ENCODE results near the gene FUS. TPM values are rescaled to one million over a fixed set of nuclear protein-coding genes. Genes with fewer than 3 reads are reported as not detected.

FUS gene
- total and polyA plus RNA-seq, 2 of the 13 experiments (the other 11 are each of a cell fraction or from before 2014, with no cell fraction given), result 68.1 to 168 TPM

DNA sequence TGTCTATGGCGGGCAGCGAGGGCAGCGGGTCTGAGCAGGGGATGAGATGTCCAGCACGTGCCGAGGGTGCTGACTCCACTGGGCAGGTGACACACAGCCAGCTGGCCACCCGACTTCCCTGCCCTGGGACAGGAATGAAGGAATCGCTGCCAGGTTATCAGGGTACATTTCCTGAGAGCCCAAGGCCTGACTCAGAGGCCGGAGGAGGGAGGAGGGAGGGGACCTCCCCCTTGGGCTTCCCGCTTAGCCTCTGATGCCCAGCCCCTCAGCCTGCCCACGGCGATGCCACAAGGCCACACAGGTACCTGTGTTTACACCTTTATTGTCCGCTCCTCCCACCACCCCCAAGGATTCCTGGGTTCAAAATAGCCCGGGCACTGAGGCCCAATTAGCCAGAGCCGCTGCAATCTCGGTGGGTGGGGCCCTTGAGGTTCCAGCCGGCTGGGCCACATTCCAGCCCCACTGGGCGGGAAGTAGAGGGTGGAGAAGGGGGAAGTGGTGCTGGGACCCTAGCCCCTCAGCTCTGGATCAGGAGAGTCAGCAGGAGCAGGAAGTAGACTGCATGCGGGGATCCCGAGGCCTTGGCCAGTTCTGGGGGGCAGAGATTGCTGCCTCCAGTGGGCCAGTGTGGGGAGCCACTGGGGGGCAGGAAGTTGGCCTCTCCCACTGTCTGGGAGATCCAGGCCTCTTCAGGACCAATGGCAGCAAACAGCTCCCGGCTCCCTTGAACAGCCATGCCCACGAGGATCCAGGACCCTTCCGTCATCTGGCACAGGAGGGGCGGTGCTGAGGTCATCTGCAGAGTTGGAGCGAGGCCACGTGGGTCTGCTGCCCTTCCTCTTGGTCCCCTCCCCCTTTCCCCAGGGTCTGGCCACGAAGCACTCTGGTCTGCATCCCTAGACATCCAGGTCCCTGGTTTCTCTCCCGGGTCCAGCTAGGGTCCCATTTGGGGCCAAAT is 41.0 kb upstream of the FUS start (continued):
- TF ChIP-seq, protein P1, sequence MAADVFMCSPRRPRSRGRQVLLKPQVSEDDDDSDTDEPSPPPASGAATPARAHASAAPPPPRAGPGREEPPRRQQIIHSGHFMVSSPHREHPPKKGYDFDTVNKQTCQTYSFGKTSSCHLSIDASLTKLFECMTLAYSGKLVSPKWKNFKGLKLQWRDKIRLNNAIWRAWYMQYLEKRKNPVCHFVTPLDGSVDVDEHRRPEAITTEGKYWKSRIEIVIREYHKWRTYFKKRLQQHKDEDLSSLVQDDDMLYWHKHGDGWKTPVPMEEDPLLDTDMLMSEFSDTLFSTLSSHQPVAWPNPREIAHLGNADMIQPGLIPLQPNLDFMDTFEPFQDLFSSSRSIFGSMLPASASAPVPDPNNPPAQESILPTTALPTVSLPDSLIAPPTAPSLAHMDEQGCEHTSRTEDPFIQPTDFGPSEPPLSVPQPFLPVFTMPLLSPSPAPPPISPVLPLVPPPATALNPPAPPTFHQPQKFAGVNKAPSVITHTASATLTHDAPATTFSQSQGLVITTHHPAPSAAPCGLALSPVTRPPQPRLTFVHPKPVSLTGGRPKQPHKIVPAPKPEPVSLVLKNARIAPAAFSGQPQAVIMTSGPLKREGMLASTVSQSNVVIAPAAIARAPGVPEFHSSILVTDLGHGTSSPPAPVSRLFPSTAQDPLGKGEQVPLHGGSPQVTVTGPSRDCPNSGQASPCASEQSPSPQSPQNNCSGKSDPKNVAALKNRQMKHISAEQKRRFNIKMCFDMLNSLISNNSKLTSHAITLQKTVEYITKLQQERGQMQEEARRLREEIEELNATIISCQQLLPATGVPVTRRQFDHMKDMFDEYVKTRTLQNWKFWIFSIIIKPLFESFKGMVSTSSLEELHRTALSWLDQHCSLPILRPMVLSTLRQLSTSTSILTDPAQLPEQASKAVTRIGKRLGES (CRISPR knock-in tag; IDR thresholded peaks at IDR 0.05; ENCODE audit: borderline replicate concordance), result no peak
- TF ChIP-seq FOXJ3 (CRISPR knock-in tag; IDR thresholded peaks at IDR 0.05; ENCODE audit: borderline replicate concordance) (no peak), NONO (IDR thresholded peaks at IDR 0.05) (no peak), NONO (CRISPR knock-in tag; conservative IDR thresholded peaks at IDR 0.05) (no peak), NFRKB (IDR thresholded peaks at IDR 0.05) (no peak), NAIF1 (CRISPR knock-in tag; IDR thresholded peaks at IDR 0.05; ENCODE audit: borderline replicate concordance) (no peak), ZNF460 (CRISPR knock-in tag; IDR thresholded peaks at IDR 0.05; ENCODE audit: borderline replicate concordance) (no peak), NFATC3 (CRISPR knock-in tag; IDR thresholded peaks at IDR 0.05) (no peak), ZFP36L1 (CRISPR knock-in tag; IDR thresholded peaks at IDR 0.05) (no peak), KMT2A (CRISPR knock-in tag; IDR thresholded peaks at IDR 0.05) (no peak), U2AF1 (optimal IDR thresholded peaks at IDR 0.05; ENCODE audit: low read depth, low read length) (no peak), TBP (CRISPR knock-in tag; IDR thresholded peaks at IDR 0.05) (no peak), SP4 (CRISPR knock-in tag; IDR thresholded peaks at IDR 0.05) (no peak), GFI1 (CRISPR knock-in tag; IDR thresholded peaks at IDR 0.05; ENCODE audit: borderline replicate concordance) (no peak), ZNF709 (CRISPR knock-in tag; IDR thresholded peaks at IDR 0.05) (peak; percentile 83), ZNF629 (CRISPR knock-in tag; conservative IDR thresholded peaks at IDR 0.05) (no peak), KAT7 (CRISPR knock-in tag; IDR thresholded peaks at IDR 0.05; ENCODE audit: borderline replicate concordance) (no peak), TRIM24 (CRISPR knock-in tag; IDR thresholded peaks at IDR 0.05) (no peak), ZFP41 (CRISPR knock-in tag; IDR thresholded peaks at IDR 0.05; ENCODE audit: borderline replicate concordance) (no peak), KDM3A (CRISPR knock-in tag; IDR thresholded peaks at IDR 0.05; ENCODE audit: low read depth) (no peak), ZNF180 (CRISPR knock-in tag; IDR thresholded peaks at IDR 0.05; ENCODE audit: borderline replicate concordance, low read depth) (no peak), ZNF790 (CRISPR knock-in tag; IDR thresholded peaks at IDR 0.05; ENCODE audit: borderline replicate concordance) (no peak)
- TF ChIP-seq, protein P2, sequence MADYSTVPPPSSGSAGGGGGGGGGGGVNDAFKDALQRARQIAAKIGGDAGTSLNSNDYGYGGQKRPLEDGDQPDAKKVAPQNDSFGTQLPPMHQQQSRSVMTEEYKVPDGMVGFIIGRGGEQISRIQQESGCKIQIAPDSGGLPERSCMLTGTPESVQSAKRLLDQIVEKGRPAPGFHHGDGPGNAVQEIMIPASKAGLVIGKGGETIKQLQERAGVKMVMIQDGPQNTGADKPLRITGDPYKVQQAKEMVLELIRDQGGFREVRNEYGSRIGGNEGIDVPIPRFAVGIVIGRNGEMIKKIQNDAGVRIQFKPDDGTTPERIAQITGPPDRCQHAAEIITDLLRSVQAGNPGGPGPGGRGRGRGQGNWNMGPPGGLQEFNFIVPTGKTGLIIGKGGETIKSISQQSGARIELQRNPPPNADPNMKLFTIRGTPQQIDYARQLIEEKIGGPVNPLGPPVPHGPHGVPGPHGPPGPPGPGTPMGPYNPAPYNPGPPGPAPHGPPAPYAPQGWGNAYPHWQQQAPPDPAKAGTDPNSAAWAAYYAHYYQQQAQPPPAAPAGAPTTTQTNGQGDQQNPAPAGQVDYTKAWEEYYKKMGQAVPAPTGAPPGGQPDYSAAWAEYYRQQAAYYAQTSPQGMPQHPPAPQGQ (CRISPR knock-in tag; IDR thresholded peaks at IDR 0.05; ENCODE audit: borderline replicate concordance), result no peak
- TF ChIP-seq, protein P3, sequence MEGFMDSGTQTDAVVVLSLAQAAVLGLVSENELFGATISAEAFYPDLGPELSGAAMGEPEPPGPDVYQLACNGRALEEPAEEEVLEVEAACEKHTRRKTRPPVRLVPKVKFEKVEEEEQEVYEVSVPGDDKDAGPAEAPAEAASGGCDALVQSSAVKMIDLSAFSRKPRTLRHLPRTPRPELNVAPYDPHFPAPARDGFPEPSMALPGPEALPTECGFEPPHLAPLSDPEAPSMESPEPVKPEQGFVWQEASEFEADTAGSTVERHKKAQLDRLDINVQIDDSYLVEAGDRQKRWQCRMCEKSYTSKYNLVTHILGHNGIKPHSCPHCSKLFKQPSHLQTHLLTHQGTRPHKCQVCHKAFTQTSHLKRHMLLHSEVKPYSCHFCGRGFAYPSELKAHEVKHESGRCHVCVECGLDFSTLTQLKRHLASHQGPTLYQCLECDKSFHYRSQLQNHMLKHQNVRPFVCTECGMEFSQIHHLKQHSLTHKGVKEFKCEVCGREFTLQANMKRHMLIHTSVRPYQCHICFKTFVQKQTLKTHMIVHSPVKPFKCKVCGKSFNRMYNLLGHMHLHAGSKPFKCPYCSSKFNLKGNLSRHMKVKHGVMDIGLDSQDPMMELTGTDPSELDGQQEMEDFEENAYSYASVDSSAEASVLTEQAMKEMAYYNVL (CRISPR knock-in tag; IDR thresholded peaks at IDR 0.05; ENCODE audit: borderline replicate concordance), result 0 out of 2 replicates have a peak, but pooled peaks have one; percentile 8

Measured in HepG2 (cell line).